ENCODE data around the gene IL1RAPL2.

IL1RAPL2 gene

DNA sequence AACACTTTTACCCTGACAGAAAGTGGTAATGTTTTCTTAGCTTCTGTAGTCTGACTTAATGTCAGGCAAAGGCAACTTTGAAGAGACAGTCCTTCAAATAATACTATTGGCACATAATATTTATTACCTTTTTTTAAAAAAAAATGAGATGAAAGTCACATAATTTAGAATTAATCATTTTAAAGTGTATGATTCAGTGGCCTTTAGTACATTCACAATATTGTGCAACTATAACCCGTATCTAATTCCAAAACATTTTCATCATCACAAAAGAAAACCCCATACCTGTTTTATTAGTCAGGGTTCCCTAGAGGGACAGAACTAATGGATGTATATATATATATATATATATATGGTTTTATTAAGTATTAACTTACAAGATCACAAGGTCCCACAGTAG is 749.2 kb downstream of the IL1RAPL2 start:
- no peaks in the 10 kb centered on the region for H3K9me3 ChIP-seq (ENCODE audit: control insufficient read depth, low read length)
- H3K9ac ChIP-seq (ENCODE audit: low read length) = no peak overlapping the region
- no peaks in the 10 kb centered on the region for H3K4me1 ChIP-seq (ENCODE audit: control insufficient read depth, insufficient read depth, low read length)
- H3K27me3 ChIP-seq (ENCODE audit: control insufficient read depth, insufficient read depth, low read length) = no peaks in the 10 kb centered on the region
- H3K4me3 ChIP-seq (ENCODE audit: low read length) = no peak overlapping the region
- H3K36me3 ChIP-seq (ENCODE audit: control insufficient read depth, insufficient read depth, low read length) = no peaks in the 10 kb centered on the region

DNA sequence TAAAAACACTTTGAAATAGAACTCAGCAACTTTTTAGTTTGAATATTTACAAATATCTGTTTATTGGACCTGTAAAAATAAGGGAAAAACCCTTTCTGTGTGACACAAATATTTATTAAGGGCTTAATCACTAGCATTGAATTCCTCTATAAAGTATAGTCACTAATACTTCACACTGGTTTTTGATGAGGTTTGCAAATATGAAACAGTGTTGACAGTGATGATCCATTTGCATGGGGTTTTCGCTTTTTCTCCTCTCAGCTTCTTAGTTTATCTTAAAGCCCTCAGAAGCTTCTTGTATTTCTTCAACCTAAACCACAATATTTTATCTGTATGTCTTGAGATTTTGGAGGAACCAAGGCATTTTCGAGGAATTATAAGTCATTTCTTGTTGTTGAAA is 751.1 kb downstream of the IL1RAPL2 start:
- Histone ChIP-seq H3K4me3 (ENCODE audit: low read length) (no peak overlapping the region), H3K9me3 (ENCODE audit: control insufficient read depth, low read length) (no peaks in the 10 kb centered on the region)

GRCh38 chrX:105323928-105324327 is 757.9 kb downstream of the IL1RAPL2 start:
- no peaks in the 10 kb centered on the region for H3K4me1 ChIP-seq (ENCODE audit: control insufficient read depth, insufficient read depth, low read length)
- H3K9me3 ChIP-seq (ENCODE audit: control insufficient read depth, low read length) = no peaks in the 10 kb centered on the region
- H3K36me3 ChIP-seq (ENCODE audit: control insufficient read depth, insufficient read depth, low read length) = no peaks in the 10 kb centered on the region
- H3K27me3 ChIP-seq (ENCODE audit: control insufficient read depth, insufficient read depth, low read length) = no peaks in the 10 kb centered on the region
- H3K4me3 ChIP-seq (ENCODE audit: low read length) = no peak overlapping the region
- H3K9ac ChIP-seq (ENCODE audit: low read length) = no peak overlapping the region

More for the DNA sequence above, 751.1 kb downstream of the IL1RAPL2 start:
- no peaks in the 10 kb centered on the region for H3K4me1 ChIP-seq (ENCODE audit: control insufficient read depth, insufficient read depth, low read length)
- H3K9ac ChIP-seq (ENCODE audit: low read length) = no peak overlapping the region
- no peaks in the 10 kb centered on the region for H3K27me3 ChIP-seq (ENCODE audit: control insufficient read depth, insufficient read depth, low read length)
- H3K36me3 ChIP-seq (ENCODE audit: control insufficient read depth, insufficient read depth, low read length) = no peaks in the 10 kb centered on the region

DNA sequence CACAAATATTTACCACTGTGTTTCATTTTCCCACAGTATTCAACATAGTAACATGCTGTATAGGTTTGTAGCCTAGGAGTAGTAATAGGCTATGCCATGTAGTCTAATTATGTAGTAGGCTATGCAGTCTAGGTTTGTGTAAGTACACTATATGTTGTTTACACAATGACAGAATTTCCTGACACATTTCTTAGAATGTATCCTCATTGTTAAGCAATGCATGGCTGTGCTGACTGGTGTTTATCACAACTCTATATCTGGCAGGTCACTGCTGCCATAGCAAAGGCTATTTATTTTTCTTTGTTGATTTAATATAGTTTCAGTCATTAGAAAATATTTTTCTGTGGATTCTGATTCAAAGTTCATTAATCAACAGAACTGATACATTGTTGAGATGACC is 762.8 kb downstream of the IL1RAPL2 start:
- H3K9ac ChIP-seq (ENCODE audit: low read length) = no peak overlapping the region
- no peaks in the 10 kb centered on the region for H3K9me3 ChIP-seq (ENCODE audit: control insufficient read depth, low read length)
- H3K36me3 ChIP-seq (ENCODE audit: control insufficient read depth, insufficient read depth, low read length) = no peaks in the 10 kb centered on the region
- H3K4me1 ChIP-seq (ENCODE audit: control insufficient read depth, insufficient read depth, low read length) = no peaks in the 10 kb centered on the region
- H3K27me3 ChIP-seq (ENCODE audit: control insufficient read depth, insufficient read depth, low read length) = no peaks in the 10 kb centered on the region
- no peak overlapping the region for H3K4me3 ChIP-seq (ENCODE audit: low read length)

DNA sequence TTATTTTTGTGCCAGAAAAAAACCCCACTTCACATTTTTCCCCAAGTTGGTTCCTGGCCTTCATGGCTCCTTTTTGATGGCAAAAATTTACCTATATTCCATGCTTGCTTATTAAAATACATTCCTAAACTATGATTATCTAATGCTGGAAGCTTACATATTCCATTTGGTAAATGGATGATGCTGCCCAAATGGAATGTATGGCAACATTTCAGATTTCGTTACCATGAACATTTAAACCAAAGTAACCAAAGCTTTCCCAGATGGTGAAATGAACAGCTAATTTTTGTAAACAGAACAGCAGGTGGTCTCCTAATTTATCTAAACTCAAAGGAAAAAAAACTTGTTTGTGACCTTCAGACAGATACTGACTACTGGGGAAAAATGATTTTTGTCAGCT is 765.2 kb downstream of the IL1RAPL2 start:
- H3K27me3 ChIP-seq (ENCODE audit: control insufficient read depth, insufficient read depth, low read length) = no peaks in the 10 kb centered on the region
- H3K9ac ChIP-seq (ENCODE audit: low read length) = no peak overlapping the region
- H3K9me3 ChIP-seq (ENCODE audit: control insufficient read depth, low read length) = no peaks in the 10 kb centered on the region
- H3K36me3 ChIP-seq (ENCODE audit: control insufficient read depth, insufficient read depth, low read length) = no peaks in the 10 kb centered on the region
- no peak overlapping the region for H3K4me3 ChIP-seq (ENCODE audit: low read length)
- H3K4me1 ChIP-seq (ENCODE audit: control insufficient read depth, insufficient read depth, low read length) = no peaks in the 10 kb centered on the region

GRCh38 chrX:105347373-105347772 is 781.4 kb downstream of the IL1RAPL2 start:
- no peak overlapping the region for H3K9ac ChIP-seq (ENCODE audit: low read length)
- H3K27me3 ChIP-seq (ENCODE audit: control insufficient read depth, insufficient read depth, low read length) = no peaks in the 10 kb centered on the region
- no peaks in the 10 kb centered on the region for H3K36me3 ChIP-seq (ENCODE audit: control insufficient read depth, insufficient read depth, low read length)
- H3K4me1 ChIP-seq (ENCODE audit: control insufficient read depth, insufficient read depth, low read length) = no peaks in the 10 kb centered on the region
- H3K4me3 ChIP-seq (ENCODE audit: low read length) = no peak overlapping the region
- no peaks in the 10 kb centered on the region for H3K9me3 ChIP-seq (ENCODE audit: control insufficient read depth, low read length)

- H3K9me3 ChIP-seq (ENCODE audit: control insufficient read depth, low read length) = no peaks in the 10 kb centered on the region
- H3K9ac ChIP-seq (ENCODE audit: low read length) = no peak overlapping the region
- H3K4me1 ChIP-seq (ENCODE audit: control insufficient read depth, insufficient read depth, low read length) = no peaks in the 10 kb centered on the region
- no peak overlapping the region for H3K4me3 ChIP-seq (ENCODE audit: low read length)
- no peaks in the 10 kb centered on the region for H3K36me3 ChIP-seq (ENCODE audit: control insufficient read depth, insufficient read depth, low read length)
- no peaks in the 10 kb centered on the region for H3K27me3 ChIP-seq (ENCODE audit: control insufficient read depth, insufficient read depth, low read length)
Measured at GRCh38 chrX:105349476-105349875, 783.5 kb downstream of the IL1RAPL2 start.

DNA sequence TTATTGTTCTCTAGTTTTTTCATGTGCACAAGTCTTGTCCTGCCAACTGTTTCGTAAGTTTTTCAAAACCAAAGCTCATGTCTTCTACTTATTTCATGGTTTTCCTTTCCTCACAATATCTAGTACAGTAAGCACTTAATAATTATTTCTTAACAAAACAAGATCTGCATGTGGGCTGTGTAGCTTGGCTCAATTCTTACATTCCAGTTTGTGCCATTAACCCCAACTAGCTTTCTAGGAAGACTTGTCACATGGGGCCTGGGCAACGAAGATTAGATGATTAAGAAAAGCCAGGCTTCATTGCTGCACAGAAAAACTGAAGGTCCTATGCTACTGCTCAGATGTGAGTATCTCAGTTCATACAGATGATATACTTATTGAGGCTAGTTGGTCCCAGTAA is 809.8 kb downstream of the IL1RAPL2 start:
- Histone ChIP-seq H3K4me3 (ENCODE audit: low read length) (no peak overlapping the region), H3K27me3 (ENCODE audit: control insufficient read depth, insufficient read depth, low read length) (no peaks in the 10 kb centered on the region), H3K36me3 (ENCODE audit: control insufficient read depth, insufficient read depth, low read length) (no peaks in the 10 kb centered on the region), H3K4me1 (ENCODE audit: control insufficient read depth, insufficient read depth, low read length) (no peaks in the 10 kb centered on the region), H3K9me3 (ENCODE audit: control insufficient read depth, low read length) (no peaks in the 10 kb centered on the region), H3K9ac (ENCODE audit: low read length) (no peak overlapping the region)

GRCh38 chrX:105424729-105425128 is 858.7 kb downstream of the IL1RAPL2 start:
- H3K9ac ChIP-seq (ENCODE audit: low read length) = no peak overlapping the region
- H3K36me3 ChIP-seq (ENCODE audit: control insufficient read depth, insufficient read depth, low read length) = no peaks in the 10 kb centered on the region
- H3K4me3 ChIP-seq (ENCODE audit: low read length) = no peak overlapping the region
- no peaks in the 10 kb centered on the region for H3K27me3 ChIP-seq (ENCODE audit: control insufficient read depth, insufficient read depth, low read length)
- no peaks in the 10 kb centered on the region for H3K4me1 ChIP-seq (ENCODE audit: control insufficient read depth, insufficient read depth, low read length)
- no peaks in the 10 kb centered on the region for H3K9me3 ChIP-seq (ENCODE audit: control insufficient read depth, low read length)

GRCh38 chrX:105451401-105451800 is 885.4 kb downstream of the IL1RAPL2 start:
- Histone ChIP-seq H3K4me1 (ENCODE audit: control insufficient read depth, insufficient read depth, low read length) (no peaks in the 10 kb centered on the region), H3K27me3 (ENCODE audit: control insufficient read depth, insufficient read depth, low read length) (no peaks in the 10 kb centered on the region), H3K4me3 (ENCODE audit: low read length) (no peak overlapping the region), H3K9me3 (ENCODE audit: control insufficient read depth, low read length) (no peaks in the 10 kb centered on the region), H3K9ac (ENCODE audit: low read length) (no peak overlapping the region), H3K36me3 (ENCODE audit: control insufficient read depth, insufficient read depth, low read length) (no peaks in the 10 kb centered on the region)

DNA sequence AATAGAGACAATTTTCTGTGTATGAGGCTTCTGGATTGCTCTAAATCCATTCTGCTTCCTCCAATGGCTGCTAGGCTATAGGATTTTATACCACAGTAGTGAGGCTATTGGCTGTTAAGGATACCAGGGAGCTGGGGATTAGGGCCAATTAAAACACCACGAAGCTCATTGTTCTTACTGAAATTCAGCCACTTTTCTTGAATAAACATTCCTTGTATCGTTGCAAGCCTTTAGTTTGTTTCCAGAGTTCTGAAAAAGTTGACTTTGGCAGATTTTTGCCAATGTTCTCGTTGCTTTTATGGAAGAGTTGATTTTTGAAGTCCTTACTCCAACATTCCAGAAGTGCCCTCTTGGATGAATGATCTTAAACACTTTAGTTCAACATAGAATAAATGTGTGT is 892.8 kb downstream of the IL1RAPL2 start:
- no peaks in the 10 kb centered on the region for H3K9me3 ChIP-seq (ENCODE audit: control insufficient read depth, low read length)
- no peak overlapping the region for H3K9ac ChIP-seq (ENCODE audit: low read length)
- no peaks in the 10 kb centered on the region for H3K4me1 ChIP-seq (ENCODE audit: control insufficient read depth, insufficient read depth, low read length)
- H3K27me3 ChIP-seq (ENCODE audit: control insufficient read depth, insufficient read depth, low read length) = no peaks in the 10 kb centered on the region
- H3K4me3 ChIP-seq (ENCODE audit: low read length) = no peak overlapping the region
- no peaks in the 10 kb centered on the region for H3K36me3 ChIP-seq (ENCODE audit: control insufficient read depth, insufficient read depth, low read length)

DNA sequence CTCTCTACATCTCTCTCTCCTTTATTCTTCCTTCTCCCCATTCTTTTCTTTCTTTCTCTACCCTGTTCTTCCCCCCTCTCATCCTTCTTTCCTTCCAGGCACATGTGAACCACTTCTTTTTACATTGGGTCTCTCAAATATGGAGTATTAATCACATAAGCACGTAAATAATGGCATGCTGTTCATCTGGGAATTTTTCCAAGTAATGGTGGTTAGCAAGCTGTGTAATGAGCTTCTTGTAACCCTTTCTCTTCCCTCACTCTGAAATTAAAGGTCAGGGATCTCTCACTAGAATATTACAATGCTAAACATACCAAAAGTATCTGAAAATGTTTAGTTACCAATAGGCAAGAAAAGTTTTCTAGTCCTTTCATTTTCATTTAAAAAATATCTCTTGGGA is 894.4 kb downstream of the IL1RAPL2 start:
- Histone ChIP-seq H3K9ac (ENCODE audit: low read length) (no peak overlapping the region), H3K36me3 (ENCODE audit: control insufficient read depth, insufficient read depth, low read length) (no peaks in the 10 kb centered on the region), H3K4me3 (ENCODE audit: low read length) (no peak overlapping the region), H3K4me1 (ENCODE audit: control insufficient read depth, insufficient read depth, low read length) (no peaks in the 10 kb centered on the region), H3K9me3 (ENCODE audit: control insufficient read depth, low read length) (no peaks in the 10 kb centered on the region), H3K27me3 (ENCODE audit: control insufficient read depth, insufficient read depth, low read length) (no peaks in the 10 kb centered on the region)

DNA sequence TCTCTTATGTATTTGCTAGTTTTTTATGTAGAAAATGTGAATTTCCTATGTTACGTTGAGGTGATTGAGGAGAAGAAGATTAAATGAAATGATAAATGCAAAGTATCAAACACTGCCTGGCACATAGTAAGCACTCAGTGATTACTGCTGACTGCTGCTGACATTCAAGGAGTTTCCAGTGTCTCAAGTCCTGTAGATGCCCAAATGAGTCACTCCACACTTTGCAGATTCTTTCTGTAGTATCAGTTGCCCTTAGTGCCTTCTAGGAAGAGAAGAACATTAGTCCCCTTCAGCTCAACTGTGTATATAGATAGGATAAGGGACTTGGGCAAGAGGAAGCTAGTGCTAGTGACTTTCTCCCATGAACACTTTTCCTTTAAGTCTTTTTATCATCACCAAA is 895.0 kb downstream of the IL1RAPL2 start:
- H3K9ac ChIP-seq (ENCODE audit: low read length) = no peak overlapping the region
- H3K27me3 ChIP-seq (ENCODE audit: control insufficient read depth, insufficient read depth, low read length) = no peaks in the 10 kb centered on the region
- H3K4me3 ChIP-seq (ENCODE audit: low read length) = no peak overlapping the region
- H3K36me3 ChIP-seq (ENCODE audit: control insufficient read depth, insufficient read depth, low read length) = no peaks in the 10 kb centered on the region
- no peaks in the 10 kb centered on the region for H3K9me3 ChIP-seq (ENCODE audit: control insufficient read depth, low read length)
- H3K4me1 ChIP-seq (ENCODE audit: control insufficient read depth, insufficient read depth, low read length) = no peaks in the 10 kb centered on the region
